A549 (cell line): ENCODE data around the gene TMEM120A. TPM values are rescaled to one million over a fixed set of nuclear protein-coding genes. Genes with fewer than 3 reads are reported as not detected.
A peak's percentile ranks its signal among the peaks of the same experiment; 100 is the strongest.

ENCODE experiments used
- ATAC-seq, 2 experiments: fragments of 200-7000 bp in 1 of 2; fragments of >200 bp in 1 of 2; cut with Nextera tagmentation in 1 of 2; cut with Tn5 transposase in 1 of 2; 3 replicates each; pipeline versions ENCODE4 v1.8.0 to v1.9.1; 2018 to 2020; ENCODE audit warnings: mild to moderate bottlenecking in 1 of 2, moderate library complexity in 1 of 2
- CTCF ChIA-PET: fragments of 300-600 bp; sonication (Branson Sonifier 250); formaldehyde crosslinking; extraction: SDS; loops from one replicate; lab custom pipeline; 2021; ENCODE audit warnings: antibody characterized with exemption, inconsistent platforms; lab: Yijun Ruan, JAX
- POLR2A ChIA-PET: fragments of 350-600 bp; formaldehyde crosslinking; extraction: SDS; loops from one replicate; lab custom pipeline; 2021; ENCODE audit warnings: antibody characterized with exemption, inconsistent platforms; lab: Yijun Ruan, JAX
- DNase-seq, 2 experiments: peaks; one replicate each; pipeline versions ENCODE4 v3.0.0 to v3.0.0-alpha.2; 2011 to 2016; ENCODE audit warnings: low read depth in 1 of 2, low spot score in 1 of 2
- FAIRE-seq: peaks from 2 replicates; lab custom pipeline; 2011; peaks lifted over from hg19 to GRCh38; lab: Jason Lieb, UNC
- H3K27ac ChIP-seq, 2 experiments: fragments of >200 bp; sonication (Bioruptor Twin); formaldehyde crosslinking; 3 replicates each; pipeline ENCODE4 v1.5.1; 2016 to 2017
- H3K4me1 ChIP-seq: fragments of >200 bp; sonication (Bioruptor Twin); formaldehyde crosslinking; 3 replicates; pipeline ENCODE4 v1.6.1; 2016
- H3K4me2 ChIP-seq: fragments of >200 bp; sonication (Bioruptor Twin); formaldehyde crosslinking; 3 replicates; pipeline ENCODE4 v1.6.1; 2016
- H3K4me3 ChIP-seq: fragments of >200 bp; sonication (Bioruptor Twin); formaldehyde crosslinking; 3 replicates; pipeline ENCODE4 v1.5.1; 2016
- H3K9me3 ChIP-seq: fragments of >200 bp; sonication (Bioruptor Twin); formaldehyde crosslinking; 3 replicates; pipeline ENCODE4 v1.6.1; 2016
- ATOH8 ChIP-seq: fragments of 250-450 bp; sonication (Bioruptor Pico); IDR thresholded peaks from 2 replicates; pipeline ENCODE4 v1.5.0; 2020; ENCODE audit warnings: low read depth, mild to moderate bottlenecking, moderate library complexity
- CBX2 ChIP-seq: fragments of 200-600 bp; sonication (generic); IDR thresholded peaks from 2 replicates; pipeline ENCODE4 v1.6.1; 2016; ENCODE audit warnings: low read depth, mild to moderate bottlenecking, borderline replicate concordance
- CEBPB ChIP-seq, 2 experiments: fragments of >200 bp in 1 of 2; sonication (Bioruptor Twin) in 1 of 2; formaldehyde crosslinking in 1 of 2; IDR thresholded peaks; 2 replicates each; pipeline ENCODE4 v1.6.1; 2012 to 2016
- CHD2 ChIP-seq: fragments of 150-350 bp; IDR thresholded peaks from 2 replicates; pipeline ENCODE4 v1.6.1; 2014; ENCODE audit warnings: low read length; ENCODE audit not compliant: partially characterized antibody
- EHMT2 ChIP-seq: fragments of 200-600 bp; sonication (generic); IDR thresholded peaks from 2 replicates; pipeline ENCODE4 v1.6.1; 2016; ENCODE audit warnings: antibody characterized with exemption, low read depth, mild to moderate bottlenecking, moderate library complexity
- FOSB ChIP-seq: fragments of 250-450 bp; sonication (Bioruptor Pico); IDR thresholded peaks from 2 replicates; pipeline ENCODE4 v1.5.0; 2020; ENCODE audit warnings: mild to moderate bottlenecking, moderate library complexity
- FOXS1 ChIP-seq: fragments of 250-450 bp; sonication (Bioruptor Pico); IDR thresholded peaks from 2 replicates; pipeline ENCODE4 v1.5.0; 2020; ENCODE audit warnings: mild to moderate bottlenecking, moderate library complexity
- HOXB13 ChIP-seq: fragments of 250-450 bp; sonication (Bioruptor Pico); IDR thresholded peaks from 2 replicates; pipeline ENCODE4 v1.5.0; 2020; ENCODE audit warnings: low read depth, mild to moderate bottlenecking, moderate library complexity
- JUN ChIP-seq, 2 experiments: fragments of >200 bp; sonication (Bioruptor Twin); formaldehyde crosslinking; IDR thresholded peaks; 2 replicates in 1 of 2; 3 replicates in 1 of 2; pipeline ENCODE4 v1.6.1; 2016 to 2017
- MAZ ChIP-seq: fragments of 150-350 bp; IDR thresholded peaks from 2 replicates; pipeline ENCODE4 v1.6.1; 2014; ENCODE audit warnings: antibody characterized with exemption, low read depth, low read length, borderline replicate concordance
- NPAS2 ChIP-seq: fragments of 250-450 bp; sonication (Bioruptor Pico); IDR thresholded peaks from 2 replicates; pipeline ENCODE4 v1.8.0; 2022; ENCODE audit warnings: mild to moderate bottlenecking, moderate library complexity, borderline replicate concordance
- POLR2A ChIP-seq: IDR thresholded peaks from 2 replicates; pipeline ENCODE4 v1.6.1; 2012; ENCODE audit warnings: mild to moderate bottlenecking, low read length
- POLR2AphosphoS2 ChIP-seq: conservative IDR thresholded peaks from 2 replicates; pipeline ENCODE4 v1.6.1; 2012; ENCODE audit warnings: low read length, improper control_type of control experiment, inconsistent platforms
- RAD21 ChIP-seq, 2 experiments: fragments of >200 bp in 1 of 2; sonication (Bioruptor Twin) in 1 of 2; formaldehyde crosslinking in 1 of 2; IDR thresholded peaks in 1 of 2; conservative IDR thresholded peaks in 1 of 2; 2 replicates in 1 of 2; 3 replicates in 1 of 2; pipeline ENCODE4 v1.6.1; 2012 to 2018; ENCODE audit warnings: inconsistent platforms in 1 of 2
- RARB ChIP-seq: fragments of 250-450 bp; sonication (Bioruptor Pico); IDR thresholded peaks from 2 replicates; pipeline ENCODE4 v1.8.0; 2021; ENCODE audit warnings: mild to moderate bottlenecking, moderate library complexity
- RFX5 ChIP-seq: fragments of 450-650 bp; IDR thresholded peaks from 2 replicates; pipeline ENCODE4 v1.7.1; 2014; ENCODE audit warnings: antibody characterized with exemption, mild to moderate bottlenecking, moderate library complexity
- SMC3 ChIP-seq: fragments of >200 bp; sonication (Bioruptor Twin); formaldehyde crosslinking; IDR thresholded peaks from 3 replicates; pipeline ENCODE4 v1.6.1; 2018; ENCODE audit warnings: inconsistent platforms
- TFCP2L1 ChIP-seq: fragments of 250-450 bp; sonication (Bioruptor Pico); IDR thresholded peaks from 2 replicates; pipeline ENCODE4 v1.5.0; 2021; ENCODE audit warnings: mild to moderate bottlenecking
- TP53 ChIP-seq: fragments of 250-450 bp; sonication (Bioruptor Pico); IDR thresholded peaks from 2 replicates; pipeline ENCODE4 v1.5.0; 2021; ENCODE audit warnings: mild to moderate bottlenecking, moderate library complexity
- USF2 ChIP-seq: fragments of 450-650 bp; IDR thresholded peaks from 2 replicates; pipeline ENCODE4 v1.6.1; 2014; ENCODE audit warnings: antibody characterized with exemption
- ZFP36 ChIP-seq: fragments of 450-650 bp; IDR thresholded peaks from 2 replicates; pipeline ENCODE4 v1.6.1; 2014; ENCODE audit warnings: borderline replicate concordance; ENCODE audit not compliant: partially characterized antibody
- ZNF302 ChIP-seq: fragments of 250-450 bp; sonication (Bioruptor Pico); IDR thresholded peaks from 2 replicates; pipeline ENCODE4 v1.9.0; 2021; ENCODE audit warnings: inconsistent platforms, mild to moderate bottlenecking, moderate library complexity
- WGBS: methylation state at CpG from one replicate; pipeline ENCODE4 v1.1.6; 2017; ENCODE audit errors: missing lambda C conversion rate; 5-methylcytosine and 5-hydroxymethylcytosine counted together
- polyA plus RNA-seq, 4 experiments: library from polyadenylated mRNA; depleted of rRNA in 3 of 4; stranded (reverse); fragments of >200 nt; fragmentation: RNase III in 1 of 4; extraction: RNeasy Plus Mini Kit Qiagen cat#74134 plus additional on column Dnase treatment in 1 of 4; gene quantifications; 2 replicates in 3 of 4; 3 replicates in 1 of 4; pipeline ENCODE4 v1.2.3, GENCODE V29; 2011 to 2017
- TF ChIP-seq, protein P1 (sequence below): fragments of >200 bp; sonication (Bioruptor Twin); formaldehyde crosslinking; IDR thresholded peaks from 3 replicates; pipeline ENCODE4 v1.6.1; 2016
- TF ChIP-seq, protein P2 (sequence below): fragments of >200 bp; sonication (Bioruptor Twin); formaldehyde crosslinking; IDR thresholded peaks from 2 replicates; pipeline ENCODE4 v1.6.1; 2016
- TF ChIP-seq, protein P3 (sequence below): IDR thresholded peaks from 2 replicates; pipeline ENCODE4 v1.6.1; 2012

TMEM120A gene
- polyA plus RNA-seq, 2 of the 4 experiments (the other 2 are of a cell fraction), result 46.0 to 53.8 TPM

DNA sequence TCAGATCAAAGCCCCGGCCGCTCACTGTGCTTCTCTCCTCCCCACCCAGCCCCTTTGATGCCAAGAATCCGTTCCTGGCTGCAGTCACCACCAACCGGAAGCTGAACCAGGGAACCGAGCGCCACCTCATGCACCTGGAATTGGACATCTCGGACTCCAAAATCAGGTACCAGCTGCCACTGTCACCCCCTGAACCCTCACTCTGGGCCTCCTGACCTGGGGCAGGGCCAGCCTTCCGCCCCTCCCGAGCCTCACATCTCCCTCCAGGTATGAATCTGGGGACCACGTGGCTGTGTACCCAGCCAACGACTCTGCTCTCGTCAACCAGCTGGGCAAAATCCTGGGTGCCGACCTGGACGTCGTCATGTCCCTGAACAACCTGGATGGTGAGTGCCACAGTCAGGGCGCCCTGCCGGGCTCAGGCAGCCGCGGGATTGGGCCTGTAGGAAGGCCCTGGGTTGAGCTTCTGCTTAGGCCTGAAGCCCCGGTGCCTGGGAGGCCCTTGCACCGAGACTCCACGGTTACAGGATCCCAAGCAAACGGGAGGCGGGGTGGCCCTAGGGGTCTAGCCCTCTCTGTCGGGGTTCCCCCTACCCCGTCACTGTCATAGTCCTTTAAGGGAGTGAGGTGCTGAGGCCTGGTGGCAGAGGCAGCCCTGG, 10.8 kb downstream of the TMEM120A start:
- POLR2A ChIA-PET, result no interaction called here
- DNase-seq (no peak), FAIRE-seq (no peak), ATAC-seq (no peak)
- TF ChIP-seq, protein P1, sequence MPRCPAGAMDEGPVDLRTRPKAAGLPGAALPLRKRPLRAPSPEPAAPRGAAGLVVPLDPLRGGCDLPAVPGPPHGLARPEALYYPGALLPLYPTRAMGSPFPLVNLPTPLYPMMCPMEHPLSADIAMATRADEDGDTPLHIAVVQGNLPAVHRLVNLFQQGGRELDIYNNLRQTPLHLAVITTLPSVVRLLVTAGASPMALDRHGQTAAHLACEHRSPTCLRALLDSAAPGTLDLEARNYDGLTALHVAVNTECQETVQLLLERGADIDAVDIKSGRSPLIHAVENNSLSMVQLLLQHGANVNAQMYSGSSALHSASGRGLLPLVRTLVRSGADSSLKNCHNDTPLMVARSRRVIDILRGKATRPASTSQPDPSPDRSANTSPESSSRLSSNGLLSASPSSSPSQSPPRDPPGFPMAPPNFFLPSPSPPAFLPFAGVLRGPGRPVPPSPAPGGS, result no peak
- TF ChIP-seq SMC3 (no peak), EHMT2 (no peak), FOSB (no peak), ZNF302 (CRISPR knock-in tag) (no peak), CBX2 (no peak), ZFP36 (no peak), ATOH8 (CRISPR knock-in tag) (no peak)
- WGBS, result 92% methylated on average over 9 of the region's 26 CpGs
- CTCF ChIA-PET, result no interaction called here
- H3K4me3 ChIP-seq, result no peak overlapping the region
- peaks cover 15% of the 10 kb centered on the region for H3K4me1 ChIP-seq
- 0 out of 6 replicates have a peak overlapping the region, but pooled peaks of 1 of the 2 experiments have one; percentile 7 for H3K27ac ChIP-seq
- H3K9me3 ChIP-seq, result no peaks in the 10 kb centered on the region
- H3K4me2 ChIP-seq, result no peak overlapping the region

DNA sequence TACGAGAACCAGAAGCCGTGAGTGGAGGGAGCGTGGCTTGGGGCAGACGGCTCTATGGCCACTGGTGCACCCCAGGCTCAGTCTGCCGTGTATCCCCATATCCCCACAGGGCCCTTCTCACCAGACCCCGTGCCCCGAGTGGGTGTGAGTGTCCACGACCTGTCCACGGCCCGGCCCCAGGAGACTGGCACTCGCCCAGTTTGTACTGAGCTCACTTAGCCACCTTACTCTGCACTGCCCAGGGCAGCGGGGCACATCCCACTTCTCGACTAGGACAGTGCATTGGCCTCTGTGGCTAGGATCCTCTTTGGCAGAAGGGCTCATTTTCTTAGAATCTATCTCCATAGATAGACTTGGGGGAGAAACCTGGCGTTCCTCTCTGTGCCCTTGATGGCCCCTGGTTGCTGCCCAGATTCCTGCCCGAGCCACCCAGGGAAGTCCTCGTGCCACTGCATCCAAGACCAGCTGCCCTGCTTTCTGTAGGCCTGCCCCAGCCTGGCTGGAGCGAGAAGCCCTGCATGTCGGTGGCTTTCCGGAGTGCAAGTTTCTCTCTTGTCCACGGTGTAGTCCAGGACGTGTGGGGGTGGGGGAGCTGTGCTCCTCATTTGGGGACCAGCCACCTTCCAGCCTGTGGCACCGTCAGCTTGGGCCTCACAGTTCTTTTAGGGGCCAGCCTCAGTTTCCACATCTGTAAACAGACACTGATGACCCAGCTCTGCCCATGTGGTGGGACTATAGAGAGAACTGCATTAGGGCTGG, 11.9 kb downstream of the TMEM120A start:
- TF ChIP-seq POLR2A (no peak), NPAS2 (CRISPR knock-in tag) (no peak), POLR2AphosphoS2 (no peak), TFCP2L1 (CRISPR knock-in tag) (no peak), ZNF302 (CRISPR knock-in tag) (no peak), RAD21 (conservative IDR thresholded peaks at IDR 0.05 in 1 of 2, IDR thresholded peaks at IDR 0.05 in 1 of 2) (no peak), ATOH8 (CRISPR knock-in tag) (no peak), TP53 (no peak), CEBPB (IDR thresholded peaks at IDR 0.05) (no peak), FOXS1 (CRISPR knock-in tag) (no peak), HOXB13 (no peak), RFX5 (no peak), CBX2 (no peak), RARB (CRISPR knock-in tag) (no peak), USF2 (no peak), MAZ (no peak), CHD2 (no peak), JUN (IDR thresholded peaks at IDR 0.05) (no peak)
- TF ChIP-seq, protein P2, sequence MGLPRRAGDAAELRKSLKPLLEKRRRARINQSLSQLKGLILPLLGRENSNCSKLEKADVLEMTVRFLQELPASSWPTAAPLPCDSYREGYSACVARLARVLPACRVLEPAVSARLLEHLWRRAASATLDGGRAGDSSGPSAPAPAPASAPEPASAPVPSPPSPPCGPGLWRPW, result no peak
- TF ChIP-seq, protein P3, sequence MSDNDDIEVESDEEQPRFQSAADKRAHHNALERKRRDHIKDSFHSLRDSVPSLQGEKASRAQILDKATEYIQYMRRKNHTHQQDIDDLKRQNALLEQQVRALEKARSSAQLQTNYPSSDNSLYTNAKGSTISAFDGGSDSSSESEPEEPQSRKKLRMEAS, result no peak
- H3K27ac ChIP-seq, result no peak overlapping the region; a peak in 1 of 6 replicates
- ChIA-PET CTCF (interaction anchor here (0.8 to 1.1 kb wide), 4 partner anchors 9 to 38 kb away, joined by 3 read pairs; no protein-coding TSS in a partner anchor), POLR2A (no interaction called here)
- H3K4me3 ChIP-seq, result no peak overlapping the region
- DNase-seq (no peak), FAIRE-seq (no peak), ATAC-seq (peak in 1 of 2 experiments; percentile 5; a peak in 2 of 6 replicates)
- no peaks in the 10 kb centered on the region for H3K9me3 ChIP-seq
- no peak overlapping the region for H3K4me2 ChIP-seq
- H3K4me1 ChIP-seq, result peaks cover 15% of the 10 kb centered on the region
- WGBS, result 83% methylated on average over 19 of the region's 22 CpGs
